ELF-1 (cell line): ENCODE results near the gene SH2B3.
A peak's percentile ranks its signal among the peaks of the same experiment; 100 is the strongest.

Experiments
- DNase-seq: peaks from one replicate; pipeline ENCODE4 v3.0.0-alpha.2; 2016; ENCODE audit warnings: low read depth, low spot score

Gene SH2B3

GRCh38 chr12:111408686-111409402 is 3.1 kb downstream of the SH2B3 start:
- no peak for DNase-seq

DNA sequence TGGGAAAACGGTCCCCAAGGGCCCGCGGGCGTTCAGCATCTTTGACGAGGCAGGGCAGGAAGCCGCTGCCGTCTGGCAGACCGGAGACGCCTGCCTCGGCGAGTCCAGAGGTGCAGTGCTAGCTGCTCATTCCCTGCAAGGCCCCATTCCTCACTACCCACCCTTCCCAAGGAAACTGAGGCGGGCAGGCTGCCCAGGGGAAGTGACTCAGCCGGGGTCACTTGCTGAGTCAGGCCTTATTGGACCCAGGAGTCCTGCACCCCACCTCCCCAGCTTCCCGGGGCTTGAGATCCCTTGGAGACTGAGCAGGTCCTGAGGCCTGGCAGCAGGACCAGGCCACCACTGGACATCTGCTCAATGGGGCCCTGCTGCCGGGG is 3.7 kb downstream of the SH2B3 start:
- no peak for DNase-seq

GRCh38 chr12:111409780-111410430 is 4.2 kb downstream of the SH2B3 start:
- DNase-seq: peak; percentile 67

- no peak for DNase-seq
These were observed 4.9 kb downstream of the SH2B3 start for GRCh38 chr12:111410431-111411184.

- no peak for DNase-seq
These were observed 5.6 kb downstream of the SH2B3 start for GRCh38 chr12:111411185-111411764.

DNA sequence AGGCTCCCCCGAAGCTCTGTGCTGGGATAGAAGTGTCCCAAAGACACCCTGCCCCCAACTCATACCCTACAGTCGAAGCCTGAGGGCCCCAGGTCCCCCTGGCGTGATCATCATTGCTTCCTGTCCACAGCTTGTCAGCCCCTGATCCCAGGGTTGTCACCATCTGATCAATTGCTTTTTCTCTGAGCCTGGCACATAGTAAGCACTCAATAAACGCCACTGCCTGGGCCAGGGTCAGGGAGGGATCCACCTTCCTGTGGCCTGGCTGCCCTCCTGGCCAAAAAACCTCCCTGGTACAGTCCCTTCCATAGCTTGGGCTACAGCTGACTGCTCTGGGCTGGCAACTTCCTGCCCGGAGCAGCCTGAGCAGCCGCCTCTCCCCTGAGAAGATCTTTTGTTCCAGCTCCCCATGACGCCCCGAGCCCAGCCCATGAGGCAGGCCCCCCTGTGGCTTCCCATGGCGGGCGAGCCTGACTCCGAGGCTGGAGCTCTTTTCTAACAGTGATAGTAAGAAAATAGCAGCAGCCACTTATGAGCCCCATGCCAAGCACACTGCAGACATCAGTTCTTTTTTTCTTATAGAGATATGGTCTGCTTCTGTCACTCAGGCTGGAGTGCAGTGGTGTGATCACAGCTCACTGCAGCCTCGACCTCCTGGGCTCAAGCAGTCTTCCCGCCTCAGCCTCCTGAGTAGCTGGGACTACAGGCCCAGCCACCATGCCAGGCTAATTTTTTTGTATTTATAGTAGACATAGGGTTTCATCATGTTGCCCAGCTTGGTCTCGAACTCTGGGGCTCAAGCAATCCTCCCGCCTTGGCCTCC is 6.5 kb downstream of the SH2B3 start:
- DNase-seq: peak; percentile 72

GRCh38 chr12:111412830-111413441 is 7.2 kb downstream of the SH2B3 start:
- DNase-seq: no peak

- DNase-seq: peak; percentile 35
These were observed 7.8 kb downstream of the SH2B3 start for GRCh38 chr12:111413442-111414086.

GRCh38 chr12:111414711-111415252 is 9.1 kb downstream of the SH2B3 start:
- DNase-seq: no peak

DNA sequence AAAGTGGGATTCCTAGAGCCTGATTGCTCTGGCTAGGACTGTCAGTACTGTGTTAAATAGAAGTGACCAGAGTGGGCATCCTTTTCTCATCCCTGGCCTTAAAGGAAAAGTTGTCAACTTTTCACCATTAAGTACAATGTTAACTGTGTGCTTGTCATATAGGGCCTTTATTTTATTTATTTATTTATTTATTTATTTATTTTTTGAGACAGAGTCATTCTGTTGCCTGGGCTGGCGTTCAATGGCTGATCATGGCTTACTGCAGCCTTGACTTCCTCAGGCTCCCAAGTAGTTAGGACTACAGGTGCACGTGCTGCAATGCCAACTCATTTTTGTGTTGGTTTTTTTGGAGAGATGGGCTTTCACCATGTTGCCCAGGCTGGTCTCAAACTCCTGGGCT is 11.6 kb downstream of the SH2B3 start:
- no peak for DNase-seq

GRCh38 chr12:111417784-111418593 is 12.3 kb downstream of the SH2B3 start:
- DNase-seq: no peak

DNA sequence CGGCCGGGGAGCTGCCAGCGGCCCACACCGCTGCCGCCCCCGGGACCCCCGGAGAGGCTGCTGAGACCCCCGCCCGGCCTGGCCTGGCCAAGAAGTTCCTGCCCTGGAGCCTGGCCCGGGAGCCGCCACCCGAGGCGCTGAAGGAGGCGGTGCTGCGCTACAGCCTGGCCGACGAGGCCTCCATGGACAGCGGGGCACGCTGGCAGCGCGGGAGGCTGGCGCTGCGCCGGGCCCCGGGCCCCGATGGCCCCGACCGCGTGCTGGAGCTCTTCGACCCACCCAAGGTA is 12.8 kb downstream of the SH2B3 start:
- no peak for DNase-seq

GRCh38 chr12:111419784-111420183 is 14.1 kb downstream of the SH2B3 start:
- DNase-seq: no peak

DNA sequence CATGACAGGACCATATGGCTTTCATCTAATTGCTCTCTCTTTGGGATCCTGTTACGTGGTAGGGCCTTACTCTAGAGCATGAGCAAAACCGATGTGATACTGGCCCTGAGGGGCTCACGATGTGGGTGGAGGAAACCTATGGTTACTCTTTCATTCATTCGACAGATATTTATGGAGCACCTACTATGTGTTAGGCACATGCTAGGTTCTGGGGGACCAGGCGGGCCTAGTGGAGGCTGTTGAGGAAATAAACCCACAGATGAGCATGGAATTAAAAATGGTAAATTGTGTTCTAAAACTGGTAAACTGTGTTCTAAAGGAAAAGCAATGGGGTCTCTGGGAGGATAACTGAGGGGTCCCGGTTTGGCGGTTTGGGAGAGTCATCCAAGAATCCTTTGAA is 14.8 kb downstream of the SH2B3 start:
- DNase-seq: no peak

GRCh38 chr12:111424189-111424792 is 18.6 kb downstream of the SH2B3 start:
- DNase-seq: no peak

DNA sequence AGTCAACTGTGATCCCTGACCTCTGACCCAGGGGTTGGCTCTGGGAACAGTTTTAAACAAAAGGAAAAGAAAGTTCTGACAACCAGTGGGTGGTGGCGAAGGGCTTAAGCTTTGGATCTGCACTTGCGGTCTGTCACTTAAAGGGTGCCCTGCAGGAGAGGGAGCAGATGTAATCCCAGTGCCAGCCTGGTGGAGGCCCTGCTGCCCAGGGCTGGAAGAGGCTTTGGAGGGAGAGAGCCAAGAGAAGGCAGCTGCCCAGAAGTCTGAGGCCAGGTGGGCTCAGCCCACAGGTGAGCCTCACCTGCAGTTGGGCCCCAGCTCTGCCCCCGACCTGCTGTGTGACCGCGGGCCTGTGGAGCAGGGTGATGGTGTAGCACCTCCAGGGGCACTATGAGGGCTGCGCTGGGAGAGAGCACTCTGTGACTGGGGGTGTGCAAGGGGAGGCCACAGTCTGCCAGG is 19.1 kb downstream of the SH2B3 start:
- peak; percentile 53 for DNase-seq

DNA sequence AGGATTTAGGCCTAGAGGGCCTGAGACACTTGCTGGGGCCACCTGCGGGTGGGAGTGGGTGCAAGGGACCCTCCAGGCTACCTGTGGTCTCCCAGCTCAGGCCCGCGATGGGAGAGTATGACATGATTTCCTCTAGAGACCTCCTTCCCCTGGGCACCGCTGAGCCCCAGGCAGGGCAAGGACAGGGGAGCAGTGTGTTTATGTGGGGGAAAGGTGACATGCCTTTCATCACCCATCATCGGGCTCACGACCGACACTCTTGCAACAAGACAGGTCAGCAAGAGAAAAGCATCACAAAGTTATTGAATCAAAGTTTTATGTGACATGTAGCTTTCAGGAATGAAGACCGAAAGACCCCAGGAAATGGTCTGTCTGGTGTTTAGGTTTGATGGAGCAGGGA is 19.9 kb downstream of the SH2B3 start:
- no peak for DNase-seq

GRCh38 chr12:111426344-111427185 is 20.8 kb downstream of the SH2B3 start:
- no peak for DNase-seq
